Stimulated activated CD4-positive, alpha-beta T cell treated with anti-CD3 and anti-CD28 coated beads, Interleukin-1b, Interleukin-23, amount 100 ng/mL, for 48 hours (primary cell): Measurements from ENCODE around the gene STX7.

Experiments used
- DNase-seq: peaks from one replicate; pipeline ENCODE4 v3.0.0-alpha.2; 2020

STX7 gene

DNA sequence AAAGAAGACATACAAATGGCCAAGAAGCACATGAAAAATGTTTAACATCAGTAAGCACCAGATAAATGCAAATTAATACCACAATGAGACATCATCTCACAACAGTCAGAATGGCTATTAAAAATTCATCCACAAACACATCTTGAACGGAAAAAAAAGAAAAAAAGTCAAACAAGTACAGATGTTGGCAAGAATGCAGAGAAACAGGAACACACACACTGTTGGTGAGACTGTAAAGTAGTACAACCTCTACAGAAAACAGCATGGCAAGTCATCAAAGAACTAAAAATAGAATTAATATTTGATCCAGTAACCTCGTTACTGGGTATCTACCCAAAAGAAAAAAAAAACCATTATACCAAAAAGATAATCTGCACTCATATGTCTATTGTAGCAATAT is 6.5 kb downstream of the STX7 start:
- DNase-seq = no peak

DNA sequence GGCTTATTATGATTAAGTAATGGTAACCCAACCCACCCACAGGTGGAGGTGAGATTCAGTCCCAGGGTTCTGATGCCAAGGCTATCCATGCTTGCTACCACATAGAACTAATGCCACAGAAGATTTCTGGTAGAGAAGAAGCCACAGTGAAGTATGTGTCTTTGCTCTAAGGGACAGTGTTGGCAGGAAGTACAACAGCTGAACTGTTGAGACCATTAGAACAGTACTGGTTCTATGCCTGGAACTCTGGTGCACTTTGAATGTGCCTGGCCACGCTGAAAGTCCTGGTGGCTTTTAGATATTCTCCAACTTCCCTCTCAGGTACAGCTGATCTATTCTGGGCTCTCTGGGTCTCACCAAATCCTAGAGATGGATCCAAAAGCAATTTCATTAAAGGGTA is 7.8 kb downstream of the STX7 start:
- DNase-seq = no peak

DNA sequence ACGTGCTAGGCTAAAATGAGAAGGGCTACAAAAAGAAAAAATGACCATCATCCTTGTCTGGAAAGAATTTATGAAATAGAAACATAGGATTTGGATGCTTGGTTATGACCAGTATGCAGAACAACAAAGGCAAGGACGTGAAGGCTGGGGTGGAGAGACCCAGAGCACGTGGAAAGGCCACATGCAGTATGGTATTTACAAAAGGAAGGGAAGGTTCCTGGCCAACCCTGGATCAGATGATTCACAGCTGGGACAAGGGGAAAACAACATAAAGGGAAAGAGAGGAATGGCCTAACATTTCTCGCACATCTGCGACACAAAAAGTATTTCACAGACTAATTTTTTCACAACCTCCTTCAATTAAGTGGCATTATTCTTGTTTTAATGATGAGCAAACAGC is 8.2 kb downstream of the STX7 start:
- no peak for DNase-seq

DNA sequence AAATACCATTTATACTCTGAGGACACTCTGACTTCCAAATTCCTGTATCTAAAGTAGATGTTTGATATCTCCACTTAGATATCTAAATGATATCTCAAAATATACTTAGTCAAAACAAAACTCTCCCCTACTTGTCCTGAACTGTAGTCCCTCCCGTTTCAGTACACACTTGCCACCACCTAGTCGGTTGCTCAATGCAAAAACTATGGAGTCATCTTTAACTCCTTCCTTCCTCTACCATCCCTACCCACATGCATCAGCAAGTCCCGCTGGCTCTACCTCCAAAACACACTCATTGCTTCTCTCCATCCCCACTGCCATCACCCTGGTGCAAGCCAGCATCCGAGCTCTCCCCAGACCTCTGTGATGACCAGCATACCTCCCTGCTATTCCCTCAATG is 13.2 kb downstream of the STX7 start:
- no peak for DNase-seq

DNA sequence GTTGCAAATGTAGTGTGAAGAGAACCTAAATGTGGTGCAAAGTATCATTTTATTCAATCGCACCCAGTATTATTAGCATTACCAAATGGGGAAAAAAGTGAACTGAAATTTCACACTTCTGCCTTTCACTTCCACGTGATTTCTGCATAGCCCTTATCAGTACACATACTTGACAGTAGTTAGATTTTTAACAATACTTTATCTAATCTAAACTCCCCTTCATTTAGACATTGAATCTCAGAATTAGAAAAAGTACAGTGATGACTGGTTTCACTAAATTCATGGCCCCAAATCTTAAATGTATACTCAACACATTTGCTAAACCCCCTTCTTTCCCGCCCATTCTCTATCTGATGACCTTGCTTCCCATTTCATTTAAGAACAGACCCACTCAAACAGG is 14.3 kb downstream of the STX7 start:
- DNase-seq = no peak

DNA sequence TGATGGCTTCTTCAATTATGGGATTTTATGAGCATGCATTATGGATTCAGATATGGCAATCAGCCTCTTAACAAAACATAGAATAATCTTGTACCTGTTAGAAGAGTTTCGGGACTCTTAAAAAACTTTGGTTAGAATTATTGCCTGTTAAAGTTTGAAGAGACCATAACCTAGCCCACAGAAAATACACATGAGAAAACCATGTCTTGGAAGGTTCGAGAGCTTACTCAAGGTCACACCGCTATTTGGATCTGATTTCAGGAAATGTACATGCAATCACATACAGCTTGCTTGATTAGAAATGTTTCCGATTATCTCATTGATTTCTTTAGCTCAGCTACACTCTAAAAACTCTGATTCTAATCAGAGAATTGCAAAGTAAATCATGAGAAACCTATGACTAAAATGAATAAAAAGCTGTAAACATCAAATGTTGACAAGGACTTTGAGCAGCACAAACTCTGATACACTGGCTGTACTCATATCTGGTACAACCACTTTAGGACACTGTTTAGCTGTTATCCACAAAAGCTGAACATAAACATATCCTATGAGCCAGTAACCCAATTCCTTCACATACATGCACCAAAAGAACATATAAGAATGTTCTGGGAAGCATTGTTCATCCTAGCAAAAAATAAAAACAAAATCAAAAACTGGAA is 16.3 kb downstream of the STX7 start:
- DNase-seq = no peak

DNA sequence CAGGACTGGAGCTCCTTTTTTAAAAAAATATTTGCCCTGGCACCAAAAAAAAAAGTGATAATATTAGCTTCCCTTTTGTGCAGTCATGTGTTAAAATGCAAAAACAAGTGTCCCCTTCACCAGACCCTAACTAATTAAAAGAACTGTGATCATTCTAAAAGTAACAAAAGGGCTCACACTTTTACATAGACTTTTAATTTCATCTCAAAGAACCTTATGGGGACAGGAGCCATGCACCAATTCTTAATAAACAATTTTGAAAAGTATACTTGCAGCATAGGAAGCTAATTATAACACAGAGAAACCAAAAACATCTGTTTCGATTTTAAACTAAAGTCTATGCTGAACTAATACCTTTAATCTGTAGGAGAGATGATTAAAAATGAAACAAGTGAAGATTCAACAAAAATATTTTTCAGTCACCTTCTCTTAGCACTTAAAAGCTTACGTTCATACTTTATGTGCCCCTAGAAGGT is 17.3 kb downstream of the STX7 start:
- no peak for DNase-seq

DNA sequence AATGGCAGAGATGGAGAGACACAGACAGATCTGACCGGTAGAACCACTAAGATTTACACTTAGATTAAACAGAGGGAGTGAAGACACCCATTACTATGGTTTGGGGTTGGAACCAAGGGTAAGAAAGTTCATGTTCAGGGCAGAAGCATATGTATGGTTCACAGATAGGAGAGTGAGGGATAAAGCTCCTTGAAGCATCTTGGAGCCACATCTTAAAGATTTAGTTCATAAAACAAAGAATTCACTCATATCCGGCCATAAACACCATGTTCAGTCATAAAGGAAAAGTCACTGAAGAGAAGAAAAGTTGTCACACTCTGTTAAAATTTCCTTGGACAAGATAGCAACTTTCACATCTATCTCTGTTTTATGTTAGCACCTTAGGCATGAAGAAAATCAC is 18.0 kb downstream of the STX7 start:
- DNase-seq = no peak

DNA sequence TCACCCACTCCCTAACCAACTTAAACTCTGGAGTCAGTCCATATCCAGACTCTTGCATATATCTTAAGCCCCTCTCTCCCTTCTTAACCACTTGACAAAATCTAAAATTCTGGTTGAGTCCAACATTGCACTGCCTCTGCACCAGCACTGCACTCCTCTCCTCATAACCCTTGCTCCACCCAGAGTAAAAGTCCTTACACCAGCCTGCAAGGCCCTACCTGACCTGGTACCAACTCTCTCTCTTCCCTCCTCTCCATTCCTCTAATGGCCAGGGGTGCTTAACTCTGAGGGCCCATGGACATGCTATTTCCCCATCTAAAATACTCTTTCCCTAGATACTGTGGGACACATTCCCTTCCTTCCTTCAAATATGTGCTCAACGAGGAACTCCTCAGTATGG is 21.0 kb downstream of the STX7 start:
- no peak for DNase-seq

DNA sequence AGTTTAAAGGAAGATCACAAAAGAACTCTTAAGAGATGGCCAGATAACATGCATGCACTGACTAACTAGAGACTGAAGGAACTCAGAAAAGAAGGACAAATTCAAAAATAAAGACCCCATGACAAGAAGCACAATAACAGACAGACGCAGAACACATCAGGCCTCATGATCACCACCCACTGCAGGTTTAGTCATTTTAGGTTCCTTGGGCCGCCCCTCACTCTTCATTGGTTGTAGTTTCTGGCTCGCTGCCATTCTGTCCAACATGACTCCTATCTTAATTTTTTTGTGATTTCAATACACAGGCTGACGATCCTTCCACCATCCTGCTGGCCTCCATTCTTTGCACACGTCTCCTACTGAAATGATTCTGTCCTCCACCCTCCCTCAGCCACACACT is 21.6 kb downstream of the STX7 start:
- DNase-seq = peak; percentile 22

DNA sequence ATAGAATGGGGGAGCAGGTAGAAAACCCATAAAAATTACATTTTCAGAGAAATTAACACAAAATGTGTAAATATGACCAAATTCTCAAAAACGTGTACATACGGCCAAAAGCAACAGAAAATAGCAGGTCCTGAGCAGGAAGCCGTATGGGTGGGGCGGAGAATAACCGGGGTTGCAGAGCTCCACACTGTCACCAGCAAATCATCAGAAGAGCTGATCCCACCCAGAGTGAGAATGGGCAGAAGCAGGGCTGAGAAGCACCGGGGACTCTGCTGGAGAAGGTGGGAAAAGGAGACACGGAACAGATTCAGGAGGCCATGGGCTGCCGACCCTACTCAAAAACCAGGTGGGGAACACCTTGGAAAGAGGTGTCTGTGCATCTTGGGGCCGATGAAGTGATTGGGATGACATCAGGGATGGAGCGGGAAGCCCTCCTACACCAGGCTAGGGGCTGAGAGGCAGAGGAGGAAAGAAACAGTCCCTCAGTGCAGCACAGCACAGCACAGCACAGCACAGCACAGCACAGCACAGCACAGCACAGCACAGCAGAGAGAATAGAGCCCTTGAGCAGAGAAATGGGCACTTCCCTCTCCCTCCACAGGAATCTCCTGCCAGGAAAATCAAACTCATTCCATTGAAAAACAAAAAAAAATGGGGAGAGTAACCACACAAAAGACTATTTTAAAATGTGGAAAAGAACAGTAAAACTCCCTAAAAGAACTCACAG is 22.3 kb downstream of the STX7 start:
- no peak for DNase-seq

DNA sequence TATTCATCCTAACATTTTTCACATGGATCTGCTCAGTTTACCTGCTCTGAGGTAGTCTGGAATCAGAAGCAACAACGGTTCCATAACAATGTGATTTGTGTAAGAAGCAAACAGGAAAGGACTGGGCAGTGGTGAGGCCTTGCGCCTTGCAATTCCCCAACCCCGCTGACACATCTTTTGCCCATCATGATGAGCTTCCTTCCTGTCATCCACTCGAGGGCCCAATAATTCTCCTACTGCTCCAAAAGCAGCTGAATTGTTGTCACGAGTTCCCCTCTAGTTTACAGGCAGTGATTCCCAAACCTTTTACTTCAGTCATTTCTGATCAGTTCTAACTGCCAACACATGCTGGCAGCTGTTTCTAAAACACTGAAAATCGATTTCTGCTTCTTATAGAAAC is 22.9 kb downstream of the STX7 start:
- DNase-seq = no peak

DNA sequence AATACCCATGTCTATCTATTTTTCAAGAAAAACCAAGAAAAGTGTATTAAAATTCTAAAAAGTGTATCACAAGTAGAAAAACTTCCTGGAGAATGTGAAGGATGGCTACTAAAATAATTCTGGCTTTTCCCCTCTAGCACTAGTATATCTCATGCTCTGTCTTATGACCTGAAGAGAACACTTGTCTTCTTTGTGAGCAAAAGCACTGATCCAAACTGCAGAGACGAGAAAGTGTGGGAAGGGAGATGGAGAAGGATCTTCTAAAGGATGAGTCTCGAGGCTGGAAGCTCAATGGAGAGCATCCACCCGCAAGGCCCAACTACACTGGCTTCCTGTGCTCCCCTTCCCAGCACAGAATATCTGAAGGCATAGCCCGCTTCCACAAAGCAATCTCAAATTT is 23.5 kb downstream of the STX7 start:
- DNase-seq = no peak

DNA sequence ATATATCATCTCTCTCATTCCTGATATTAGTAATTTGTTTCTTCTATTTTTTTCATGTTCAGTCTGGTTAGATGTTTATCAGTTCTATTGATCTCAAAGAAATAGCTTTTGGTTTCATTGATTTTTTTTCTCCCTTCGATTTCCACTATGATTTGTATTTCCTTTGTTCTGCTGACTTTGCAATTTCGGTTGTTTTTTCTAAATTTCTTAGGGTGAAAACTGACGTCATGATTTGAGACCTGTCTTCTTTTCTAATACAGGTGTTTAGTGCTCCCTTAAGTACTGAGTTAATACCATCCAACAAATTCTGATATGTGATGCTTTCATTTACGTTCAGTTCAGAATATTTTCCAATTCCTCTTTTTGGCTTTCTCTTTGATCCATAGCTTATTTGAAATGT is 25.2 kb downstream of the STX7 start:
- DNase-seq = no peak

DNA sequence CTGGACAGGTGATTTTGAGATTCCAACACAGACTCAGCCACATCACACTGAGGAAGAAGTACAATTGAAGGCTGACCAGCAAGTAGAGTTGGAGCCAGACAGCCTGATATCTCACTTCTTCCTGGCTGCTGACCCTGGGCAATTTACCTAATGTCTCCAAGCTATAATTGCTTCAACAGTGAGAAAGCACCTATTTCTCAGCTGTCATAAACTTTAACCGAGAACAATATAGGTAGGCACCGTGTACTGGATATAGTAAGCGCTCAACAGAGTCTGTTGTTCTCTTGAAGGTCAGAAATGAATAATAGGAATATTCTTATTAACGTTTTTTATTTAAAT is 28.3 kb downstream of the STX7 start:
- DNase-seq = no peak

DNA sequence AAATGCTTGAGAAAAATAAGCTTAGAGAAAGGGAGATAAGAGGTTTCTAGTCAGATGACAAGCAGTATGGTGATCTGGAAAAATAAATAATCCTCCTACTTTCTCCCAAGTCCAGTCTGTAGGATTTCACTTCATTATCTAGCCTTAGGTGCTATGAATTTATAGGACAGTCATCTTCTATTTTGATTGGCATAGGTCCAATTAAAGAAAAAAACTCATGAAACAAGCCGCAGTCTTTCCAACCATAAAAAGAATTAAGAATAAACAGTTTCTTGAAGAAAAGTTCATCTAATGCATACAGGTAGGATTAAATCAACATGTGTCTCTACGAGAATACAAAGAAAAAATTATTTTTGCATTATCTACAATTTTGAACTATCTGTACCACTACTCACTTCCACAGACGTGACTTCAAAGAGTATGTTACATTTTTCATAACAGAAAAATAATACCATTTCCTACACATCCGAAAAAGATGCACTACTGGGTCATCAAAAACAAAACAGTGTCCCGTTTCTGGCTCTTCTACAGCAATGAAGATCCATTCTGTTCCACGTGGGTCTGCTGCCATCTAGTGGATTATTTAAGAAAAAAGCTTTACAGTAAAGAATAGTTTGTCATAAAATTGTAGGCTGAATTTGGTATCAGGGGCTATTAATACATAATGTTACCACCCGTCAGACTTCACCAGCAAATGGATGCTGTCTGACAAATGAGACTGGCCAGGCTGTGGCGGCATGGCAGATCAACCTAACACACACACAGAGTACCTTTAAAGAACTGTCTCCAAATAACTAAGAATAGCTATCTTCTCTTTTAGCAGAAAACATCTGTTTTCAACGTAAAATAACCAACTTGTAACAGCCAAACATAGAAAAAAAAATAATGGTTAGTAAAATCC is 28.9 kb downstream of the STX7 start:
- DNase-seq = no peak

DNA sequence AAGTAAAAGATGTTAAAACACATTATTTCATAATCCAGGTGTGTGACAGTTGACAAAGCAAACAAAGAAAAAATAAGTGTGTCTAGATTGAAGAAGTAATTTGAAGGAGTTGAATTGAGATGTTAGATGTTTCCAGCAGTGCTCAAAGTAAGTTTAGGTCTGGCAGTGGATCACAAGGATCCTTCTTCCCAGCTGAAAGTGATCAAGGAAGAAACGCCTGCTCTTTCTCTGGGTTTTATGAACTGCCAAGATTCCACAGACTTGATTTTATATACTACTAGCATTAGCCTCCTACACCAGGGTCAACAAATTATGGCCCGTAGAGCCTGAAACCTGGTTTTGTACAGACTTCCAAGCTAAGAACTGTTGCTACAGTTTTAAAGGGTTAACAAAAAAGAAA is 30.3 kb downstream of the STX7 start:
- no peak for DNase-seq

DNA sequence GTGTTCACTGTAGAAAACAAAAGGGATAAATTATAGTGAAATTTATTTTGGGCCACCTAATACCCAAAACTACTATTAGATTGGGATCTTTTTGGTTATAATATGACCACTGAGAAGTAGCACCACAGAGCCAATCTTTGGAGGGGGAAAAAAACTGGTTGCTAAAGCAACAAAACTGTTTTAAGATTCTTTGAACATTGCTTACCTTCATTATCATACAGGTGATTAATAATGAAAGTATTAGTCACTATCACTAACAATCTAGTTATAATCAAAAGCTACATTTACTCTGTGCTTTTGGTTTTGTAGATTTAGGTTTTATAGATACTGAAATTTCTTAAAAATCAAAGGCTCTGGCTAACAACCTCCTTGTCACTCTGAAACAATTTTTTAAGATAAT is 31.7 kb downstream of the STX7 start:
- DNase-seq = no peak

DNA sequence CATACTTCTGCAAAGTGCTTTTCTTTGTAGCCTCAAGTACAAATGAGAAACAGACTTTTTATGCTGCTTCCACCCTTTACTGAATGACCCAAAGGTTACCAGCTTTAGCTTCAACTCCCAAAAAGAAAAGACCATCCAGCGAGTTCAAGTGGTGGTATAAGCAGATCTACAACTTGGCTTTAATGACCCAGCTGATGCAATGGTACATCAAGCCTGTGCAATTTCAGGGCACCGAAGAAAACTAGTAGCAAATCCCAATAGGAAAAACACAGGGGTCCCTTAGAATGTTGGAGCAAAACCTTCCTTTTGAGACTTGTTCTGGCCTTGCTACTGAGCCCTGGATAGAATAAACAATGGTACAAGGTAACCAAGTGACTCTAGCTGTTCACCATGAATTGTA is 33.8 kb downstream of the STX7 start:
- no peak for DNase-seq

DNA sequence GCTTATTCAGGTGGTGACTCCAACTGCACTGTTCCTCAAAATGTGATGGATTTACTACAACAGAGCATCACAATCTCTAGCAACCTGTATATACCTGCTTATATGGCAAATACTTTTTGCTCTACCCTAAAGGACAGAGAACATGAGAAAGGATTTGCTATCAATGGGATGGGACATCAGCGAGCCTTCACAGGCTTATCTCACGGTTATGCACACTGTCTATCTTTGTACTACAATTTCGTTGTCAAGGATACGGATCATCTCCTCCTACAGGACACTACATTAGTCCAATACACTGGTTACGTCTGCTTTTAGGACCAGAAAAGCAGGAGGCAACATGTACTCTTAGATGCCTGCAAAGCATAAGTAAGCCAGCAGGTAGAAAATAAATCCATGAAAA is 34.2 kb downstream of the STX7 start:
- DNase-seq = no peak

DNA sequence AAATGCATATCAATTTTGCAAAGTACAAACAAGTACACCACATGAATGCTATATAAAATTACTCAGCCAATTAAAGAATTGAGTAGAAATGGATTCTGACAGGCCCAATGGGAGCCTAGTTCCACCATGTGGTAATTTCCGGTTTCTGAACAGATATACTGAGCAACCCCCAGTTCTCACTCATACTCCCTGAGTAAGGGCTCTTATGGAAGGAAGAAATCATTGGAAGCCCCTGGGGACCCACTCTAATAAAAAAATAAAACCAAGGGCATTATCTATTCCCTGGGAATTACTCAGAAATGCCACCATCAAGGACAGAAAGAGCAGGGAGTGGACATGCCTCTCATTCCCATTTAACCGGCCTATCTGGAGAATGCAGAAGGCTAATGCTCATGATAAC is 34.6 kb downstream of the STX7 start:
- no peak for DNase-seq

DNA sequence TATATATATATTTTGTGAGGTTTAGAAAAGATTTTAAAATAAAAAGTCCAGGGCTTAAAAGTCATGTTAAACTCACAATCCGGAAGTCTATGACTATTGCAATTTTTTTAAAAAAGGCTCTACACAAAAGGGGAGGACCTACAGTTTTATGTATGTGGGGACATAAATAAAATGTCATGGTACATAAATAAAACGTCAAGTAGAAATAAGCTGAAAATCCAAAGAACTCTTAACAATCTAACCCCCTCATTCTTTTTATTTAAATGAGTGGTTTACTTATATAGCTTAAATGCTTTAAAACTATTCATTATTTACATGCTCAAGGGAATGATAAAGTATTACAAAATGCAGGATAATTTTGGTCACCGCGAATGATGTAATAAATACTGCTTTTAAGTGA is 36.2 kb downstream of the STX7 start:
- no peak for DNase-seq

DNA sequence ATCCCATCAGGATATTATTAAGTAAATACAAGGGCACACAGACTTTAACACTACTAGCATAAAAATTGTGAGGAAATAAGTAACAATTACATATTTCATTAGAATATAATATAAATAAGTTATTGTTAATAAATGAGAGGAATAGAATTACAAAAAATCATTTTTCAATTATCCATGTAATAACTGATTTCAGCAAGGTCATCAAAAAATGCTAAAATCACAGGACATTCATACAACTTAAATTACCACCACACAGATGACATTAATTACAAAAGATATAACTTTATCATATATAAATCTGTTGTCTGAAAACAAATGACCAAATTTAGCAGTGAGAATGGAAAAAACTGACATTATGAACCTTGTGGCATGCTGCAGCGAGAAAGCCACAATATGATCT is 37.0 kb downstream of the STX7 start:
- no peak for DNase-seq

DNA sequence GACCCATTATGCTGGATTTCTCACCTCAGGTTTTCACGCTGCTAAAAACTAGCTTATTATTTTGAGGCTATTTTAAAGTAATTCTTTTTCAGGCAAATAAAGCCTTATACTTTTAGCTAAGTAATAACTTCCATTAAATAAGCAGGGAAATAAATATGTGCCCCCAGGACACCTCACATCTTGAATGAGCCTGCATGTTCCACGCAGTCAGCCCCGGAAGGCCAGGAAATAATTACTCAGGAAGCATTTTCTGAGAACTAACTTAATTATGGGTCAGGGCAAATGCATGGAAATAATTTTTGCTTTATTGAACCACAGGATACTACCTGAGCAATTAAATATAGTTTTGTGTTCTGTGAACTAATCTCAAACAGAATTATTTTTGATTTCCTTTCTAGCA is 41.1 kb downstream of the STX7 start:
- DNase-seq = no peak
